GM23338 (cell line): ENCODE data around the gene SEPTIN7. TPM values are rescaled to one million over a fixed set of nuclear protein-coding genes. Genes with fewer than 3 reads are reported as not detected.

ENCODE experiments used
- ATAC-seq: fragments of 200-7000 bp; cut with Tn5 transposase; 3 replicates; pipeline ENCODE4 v1.9.1; 2020
- DNase-seq: peaks from one replicate; pipeline ENCODE4 v3.0.0-alpha.2; 2015; ENCODE audit warnings: low spot score
- H2AFZ ChIP-seq: fragments of 200-600 bp; sonication (generic); 2 replicates; pipeline ENCODE4 v1.8.0; 2016; ENCODE audit warnings: antibody characterized with exemption, mild to moderate bottlenecking, moderate library complexity
- H3F3A ChIP-seq: fragments of 200-600 bp; sonication (generic); replicated peaks from 2 replicates; pipeline ENCODE4 v1.8.0; 2017; ENCODE audit warnings: antibody characterized with exemption, mixed run types, low read depth
- H3K27ac ChIP-seq: fragments of 200-600 bp; sonication (generic); 2 replicates; pipeline ENCODE4 v1.6.1; 2016; ENCODE audit warnings: low read depth
- H3K27me3 ChIP-seq: fragments of 200-600 bp; sonication (generic); 2 replicates; pipeline ENCODE4 v1.8.0; 2016; ENCODE audit warnings: mild to moderate bottlenecking, mixed run types, moderate library complexity; ENCODE audit not compliant: insufficient read depth
- H3K36me3 ChIP-seq: fragments of 200-600 bp; sonication (generic); 2 replicates; pipeline ENCODE4 v1.8.0; 2016; ENCODE audit warnings: mild to moderate bottlenecking; ENCODE audit not compliant: insufficient read depth
- H3K4me1 ChIP-seq: fragments of 200-600 bp; sonication (generic); 2 replicates; pipeline ENCODE4 v1.8.0; 2016; ENCODE audit warnings: mild to moderate bottlenecking, moderate library complexity; ENCODE audit not compliant: insufficient read depth
- H3K4me2 ChIP-seq: fragments of 200-600 bp; sonication (generic); 2 replicates; pipeline ENCODE4 v1.7.1; 2017; ENCODE audit warnings: mixed run types
- H3K4me3 ChIP-seq: fragments of 200-600 bp; sonication (generic); 2 replicates; pipeline ENCODE4 v1.6.1; 2016; ENCODE audit warnings: mixed run types
- H3K79me2 ChIP-seq: fragments of 200-600 bp; sonication (generic); replicated peaks from 2 replicates; pipeline ENCODE4 v1.8.0; 2017; ENCODE audit warnings: mild to moderate bottlenecking; ENCODE audit not compliant: insufficient read depth
- H3K9me2 ChIP-seq: fragments of 200-600 bp; sonication (generic); 2 replicates; pipeline ENCODE4 v1.8.0; 2017; ENCODE audit not compliant: insufficient read depth
- H4K20me1 ChIP-seq: fragments of 200-600 bp; sonication (generic); replicated peaks from 2 replicates; pipeline ENCODE4 v1.8.0; 2017; ENCODE audit warnings: mild to moderate bottlenecking; ENCODE audit not compliant: insufficient read depth
- H3K27ac Mint-ChIP-seq: 2 replicates; pipeline ENCODE4 v1.8.0; 2020; ENCODE audit warnings: inconsistent platforms, mild to moderate bottlenecking, moderate library complexity, mixed read lengths
- H3K27me3 Mint-ChIP-seq: 3 replicates; pipeline ENCODE4 v1.8.0; 2022; ENCODE audit warnings: low read depth, mild to moderate bottlenecking, moderate library complexity, mixed read lengths, inconsistent platforms; ENCODE audit not compliant: insufficient read depth, poor library complexity
- H3K36me3 Mint-ChIP-seq: 3 replicates; pipeline ENCODE4 v1.8.0; 2021; ENCODE audit warnings: low read depth, mild to moderate bottlenecking, inconsistent platforms, moderate library complexity, mixed read lengths
- H3K4me1 Mint-ChIP-seq: 3 replicates; pipeline ENCODE4 v1.8.0; 2020; ENCODE audit warnings: mild to moderate bottlenecking, inconsistent platforms, mixed read lengths
- H3K4me3 Mint-ChIP-seq: 3 replicates; pipeline ENCODE4 v1.8.0; 2021; ENCODE audit warnings: moderate library complexity, mild to moderate bottlenecking, inconsistent platforms, mixed read lengths
- H3K9me3 Mint-ChIP-seq: 3 replicates; pipeline ENCODE4 v1.8.0; 2020; ENCODE audit warnings: moderate library complexity, mild to moderate bottlenecking, inconsistent platforms, mixed read lengths
- CREB1 ChIP-seq: fragments of 250-450 bp; sonication (Bioruptor Pico); IDR thresholded peaks from 2 replicates; pipeline ENCODE4 v1.5.0; 2020; ENCODE audit warnings: low read depth, mild to moderate bottlenecking, moderate library complexity
- ETS1 ChIP-seq: IDR thresholded peaks from 2 replicates; pipeline ENCODE4 v1.6.1; 2016; ENCODE audit warnings: antibody characterized with exemption
- EZH2 ChIP-seq: fragments of 200-600 bp; sonication (generic); IDR thresholded peaks from one replicate; pipeline ENCODE4 v1.8.0; 2017; ENCODE audit warnings: antibody characterized with exemption, mild to moderate bottlenecking, low read depth; ENCODE audit not compliant: unreplicated experiment
- EZH2phosphoT487 ChIP-seq: fragments of 200-600 bp; sonication (generic); IDR thresholded peaks from one replicate; pipeline ENCODE4 v1.8.1; 2018; ENCODE audit warnings: antibody characterized with exemption; ENCODE audit not compliant: unreplicated experiment
- JUNB ChIP-seq: IDR thresholded peaks from one replicate; pipeline ENCODE4 v1.6.1; 2016; ENCODE audit warnings: antibody characterized with exemption; ENCODE audit not compliant: unreplicated experiment
- NANOG ChIP-seq: IDR thresholded peaks from 2 replicates; pipeline ENCODE4 v1.6.1; 2016; ENCODE audit warnings: antibody characterized with exemption, borderline replicate concordance
- POLR2AphosphoS5 ChIP-seq: IDR thresholded peaks from 2 replicates; pipeline ENCODE4 v1.6.1; 2016; ENCODE audit warnings: antibody characterized with exemption, low read depth
- REST ChIP-seq: IDR thresholded peaks from one replicate; pipeline ENCODE4 v1.6.1; 2018; ENCODE audit warnings: antibody characterized with exemption; ENCODE audit not compliant: unreplicated experiment
- STAT1 ChIP-seq: IDR thresholded peaks from one replicate; pipeline ENCODE4 v1.6.1; 2016; ENCODE audit warnings: antibody characterized with exemption; ENCODE audit not compliant: unreplicated experiment
- ZNF114 ChIP-seq: fragments of 250-450 bp; sonication (Bioruptor Pico); IDR thresholded peaks from 2 replicates; pipeline ENCODE4 v1.5.0; 2020; ENCODE audit warnings: mild to moderate bottlenecking, moderate library complexity
- ZNF331 ChIP-seq: fragments of 250-450 bp; sonication (Bioruptor Pico); IDR thresholded peaks from 2 replicates; pipeline ENCODE4 v1.5.0; 2020; ENCODE audit warnings: low read depth, mild to moderate bottlenecking, moderate library complexity
- polyA plus RNA-seq: library from polyadenylated mRNA; unstranded; fragments of >200 nt; fragmentation: Nextera tagmentation; extraction: Ambion mirVana; gene quantifications from 2 replicates; pipeline ENCODE4 v1.2.1, GENCODE V29; 2016
- total RNA-seq: library from RNA; depleted of rRNA; stranded (reverse); fragments of >200 nt; shearing (Covaris generic); gene quantifications from 2 replicates; pipeline ENCODE4 v1.2.3, GENCODE V29; 2014
- TF ChIP-seq, protein P1 (sequence below): fragments of 250-450 bp; sonication (Bioruptor Pico); IDR thresholded peaks from 2 replicates; pipeline ENCODE4 v1.5.0; 2020; ENCODE audit warnings: mild to moderate bottlenecking, moderate library complexity
- TF ChIP-seq, protein P2 (sequence below), 2 experiments: fragments of 200-600 bp in 1 of 2; sonication (generic) in 1 of 2; conservative IDR thresholded peaks; 2 replicates each; pipeline versions ENCODE4 v1.5.1 to v1.6.1; 2016 to 2017; ENCODE audit warnings: antibody characterized with exemption in 2 of 2, low read depth in 2 of 2, mild to moderate bottlenecking in 2 of 2, moderate library complexity in 1 of 2

SEPTIN7 gene
- total and polyA plus RNA-seq, 2 experiments from 2014 or later, result 210 to 499 TPM

DNA sequence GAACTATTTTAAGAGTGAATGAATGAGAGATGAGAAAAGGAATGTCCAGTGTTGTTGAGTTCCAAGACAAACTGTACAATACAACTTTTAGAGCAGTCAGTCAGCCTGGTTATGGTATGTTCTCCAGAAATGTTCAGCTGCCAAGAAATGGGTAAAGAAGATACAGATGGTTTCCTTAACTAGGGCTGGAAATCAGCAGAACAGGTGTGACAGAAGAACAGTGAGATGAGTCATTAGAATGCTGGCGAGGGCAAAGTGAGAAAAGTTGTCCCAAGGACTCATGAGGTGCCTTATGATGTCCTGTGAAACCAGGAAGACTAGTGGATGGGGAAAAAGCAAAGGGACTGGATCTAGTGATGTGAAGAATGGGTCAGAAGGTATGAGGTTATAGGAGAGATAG, 20.8 kb upstream of the SEPTIN7 start:
- DNase-seq, result no peak
- no peak overlapping the region for H3K4me2 ChIP-seq
- no peak overlapping the region for H3K4me3 ChIP-seq
- no peaks in the 10 kb centered on the region for H4K20me1 ChIP-seq
- no peaks in the 10 kb centered on the region for H3K79me2 ChIP-seq
- H3K27ac Mint-ChIP-seq, result no peak overlapping the region
- no peaks in the 10 kb centered on the region for H3K4me1 ChIP-seq
- no peak overlapping the region for H2AFZ ChIP-seq
- ATAC-seq, result no peak
- no peaks in the 10 kb centered on the region for H3K36me3 ChIP-seq
- no peaks in the 10 kb centered on the region for H3K4me1 Mint-ChIP-seq
- H3K27me3 ChIP-seq, result no peaks in the 10 kb centered on the region
- no peaks in the 10 kb centered on the region for H3K27me3 Mint-ChIP-seq
- no peak overlapping the region for H3K4me3 Mint-ChIP-seq
- H3F3A ChIP-seq, result no peaks in the 10 kb centered on the region
- no peak overlapping the region for H3K27ac ChIP-seq
- no peaks in the 10 kb centered on the region for H3K36me3 Mint-ChIP-seq
- H3K9me2 ChIP-seq, result no peaks in the 10 kb centered on the region
- no peak for TF ChIP-seq NANOG
- TF ChIP-seq EZH2phosphoT487, result no peak
- TF ChIP-seq CREB1 (CRISPR knock-in tag), result no peak
- no peak for TF ChIP-seq STAT1
- TF ChIP-seq, protein P1, sequence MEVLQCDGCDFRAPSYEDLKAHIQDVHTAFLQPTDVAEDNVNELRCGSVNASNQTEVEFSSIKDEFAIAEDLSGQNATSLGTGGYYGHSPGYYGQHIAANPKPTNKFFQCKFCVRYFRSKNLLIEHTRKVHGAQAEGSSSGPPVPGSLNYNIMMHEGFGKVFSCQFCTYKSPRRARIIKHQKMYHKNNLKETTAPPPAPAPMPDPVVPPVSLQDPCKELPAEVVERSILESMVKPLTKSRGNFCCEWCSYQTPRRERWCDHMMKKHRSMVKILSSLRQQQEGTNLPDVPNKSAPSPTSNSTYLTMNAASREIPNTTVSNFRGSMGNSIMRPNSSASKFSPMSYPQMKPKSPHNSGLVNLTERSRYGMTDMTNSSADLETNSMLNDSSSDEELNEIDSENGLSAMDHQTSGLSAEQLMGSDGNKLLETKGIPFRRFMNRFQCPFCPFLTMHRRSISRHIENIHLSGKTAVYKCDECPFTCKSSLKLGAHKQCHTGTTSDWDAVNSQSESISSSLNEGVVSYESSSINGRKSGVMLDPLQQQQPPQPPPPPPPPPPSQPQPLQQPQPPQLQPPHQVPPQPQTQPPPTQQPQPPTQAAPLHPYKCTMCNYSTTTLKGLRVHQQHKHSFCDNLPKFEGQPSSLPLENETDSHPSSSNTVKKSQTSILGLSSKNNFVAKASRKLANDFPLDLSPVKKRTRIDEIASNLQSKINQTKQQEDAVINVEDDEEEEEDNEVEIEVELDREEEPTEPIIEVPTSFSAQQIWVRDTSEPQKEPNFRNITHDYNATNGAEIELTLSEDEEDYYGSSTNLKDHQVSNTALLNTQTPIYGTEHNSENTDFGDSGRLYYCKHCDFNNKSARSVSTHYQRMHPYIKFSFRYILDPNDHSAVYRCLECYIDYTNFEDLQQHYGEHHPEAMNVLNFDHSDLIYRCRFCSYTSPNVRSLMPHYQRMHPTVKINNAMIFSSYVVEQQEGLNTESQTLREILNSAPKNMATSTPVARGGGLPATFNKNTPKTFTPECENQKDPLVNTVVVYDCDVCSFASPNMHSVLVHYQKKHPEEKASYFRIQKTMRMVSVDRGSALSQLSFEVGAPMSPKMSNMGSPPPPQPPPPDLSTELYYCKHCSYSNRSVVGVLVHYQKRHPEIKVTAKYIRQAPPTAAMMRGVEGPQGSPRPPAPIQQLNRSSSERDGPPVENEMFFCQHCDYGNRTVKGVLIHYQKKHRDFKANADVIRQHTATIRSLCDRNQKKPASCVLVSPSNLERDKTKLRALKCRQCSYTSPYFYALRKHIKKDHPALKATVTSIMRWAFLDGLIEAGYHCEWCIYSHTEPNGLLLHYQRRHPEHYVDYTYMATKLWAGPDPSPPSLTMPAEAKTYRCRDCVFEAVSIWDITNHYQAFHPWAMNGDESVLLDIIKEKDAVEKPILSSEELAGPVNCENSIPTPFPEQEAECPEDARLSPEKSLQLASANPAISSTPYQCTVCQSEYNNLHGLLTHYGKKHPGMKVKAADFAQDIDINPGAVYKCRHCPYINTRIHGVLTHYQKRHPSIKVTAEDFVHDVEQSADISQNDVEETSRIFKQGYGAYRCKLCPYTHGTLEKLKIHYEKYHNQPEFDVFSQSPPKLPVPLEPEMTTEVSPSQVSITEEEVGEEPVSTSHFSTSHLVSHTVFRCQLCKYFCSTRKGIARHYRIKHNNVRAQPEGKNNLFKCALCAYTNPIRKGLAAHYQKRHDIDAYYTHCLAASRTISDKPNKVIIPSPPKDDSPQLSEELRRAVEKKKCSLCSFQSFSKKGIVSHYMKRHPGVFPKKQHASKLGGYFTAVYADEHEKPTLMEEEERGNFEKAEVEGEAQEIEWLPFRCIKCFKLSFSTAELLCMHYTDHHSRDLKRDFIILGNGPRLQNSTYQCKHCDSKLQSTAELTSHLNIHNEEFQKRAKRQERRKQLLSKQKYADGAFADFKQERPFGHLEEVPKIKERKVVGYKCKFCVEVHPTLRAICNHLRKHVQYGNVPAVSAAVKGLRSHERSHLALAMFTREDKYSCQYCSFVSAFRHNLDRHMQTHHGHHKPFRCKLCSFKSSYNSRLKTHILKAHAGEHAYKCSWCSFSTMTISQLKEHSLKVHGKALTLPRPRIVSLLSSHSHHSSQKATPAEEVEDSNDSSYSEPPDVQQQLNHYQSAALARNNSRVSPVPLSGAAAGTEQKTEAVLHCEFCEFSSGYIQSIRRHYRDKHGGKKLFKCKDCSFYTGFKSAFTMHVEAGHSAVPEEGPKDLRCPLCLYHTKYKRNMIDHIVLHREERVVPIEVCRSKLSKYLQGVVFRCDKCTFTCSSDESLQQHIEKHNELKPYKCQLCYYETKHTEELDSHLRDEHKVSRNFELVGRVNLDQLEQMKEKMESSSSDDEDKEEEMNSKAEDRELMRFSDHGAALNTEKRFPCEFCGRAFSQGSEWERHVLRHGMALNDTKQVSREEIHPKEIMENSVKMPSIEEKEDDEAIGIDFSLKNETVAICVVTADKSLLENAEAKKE (CRISPR knock-in tag), result no peak
- no peak for TF ChIP-seq ZNF114
- TF ChIP-seq REST, result no peak
- no peak for TF ChIP-seq ETS1
- no peak for TF ChIP-seq ZNF331 (CRISPR knock-in tag)
- TF ChIP-seq POLR2AphosphoS5, result no peak
- TF ChIP-seq, protein P2, sequence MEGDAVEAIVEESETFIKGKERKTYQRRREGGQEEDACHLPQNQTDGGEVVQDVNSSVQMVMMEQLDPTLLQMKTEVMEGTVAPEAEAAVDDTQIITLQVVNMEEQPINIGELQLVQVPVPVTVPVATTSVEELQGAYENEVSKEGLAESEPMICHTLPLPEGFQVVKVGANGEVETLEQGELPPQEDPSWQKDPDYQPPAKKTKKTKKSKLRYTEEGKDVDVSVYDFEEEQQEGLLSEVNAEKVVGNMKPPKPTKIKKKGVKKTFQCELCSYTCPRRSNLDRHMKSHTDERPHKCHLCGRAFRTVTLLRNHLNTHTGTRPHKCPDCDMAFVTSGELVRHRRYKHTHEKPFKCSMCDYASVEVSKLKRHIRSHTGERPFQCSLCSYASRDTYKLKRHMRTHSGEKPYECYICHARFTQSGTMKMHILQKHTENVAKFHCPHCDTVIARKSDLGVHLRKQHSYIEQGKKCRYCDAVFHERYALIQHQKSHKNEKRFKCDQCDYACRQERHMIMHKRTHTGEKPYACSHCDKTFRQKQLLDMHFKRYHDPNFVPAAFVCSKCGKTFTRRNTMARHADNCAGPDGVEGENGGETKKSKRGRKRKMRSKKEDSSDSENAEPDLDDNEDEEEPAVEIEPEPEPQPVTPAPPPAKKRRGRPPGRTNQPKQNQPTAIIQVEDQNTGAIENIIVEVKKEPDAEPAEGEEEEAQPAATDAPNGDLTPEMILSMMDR (conservative IDR thresholded peaks at IDR 0.05; ENCODE audit: low read depth in 2 of 2), result no peak
- TF ChIP-seq JUNB, result no peak
- no peak for TF ChIP-seq EZH2
- H3K9me3 Mint-ChIP-seq, result no peaks in the 10 kb centered on the region
